Activated CD4-positive, alpha-beta T cell treated with anti-CD3 and anti-CD28 coated beads, Interleukin-2, amount 10 ng/mL, durations not matched to agents 7 days and 5 days (primary cell): Measurements from ENCODE around the gene ZFHX2. TPM values are rescaled to one million over a fixed set of nuclear protein-coding genes. Genes with fewer than 3 reads are reported as not detected.

Source experiments
- CTCF ChIA-PET: fragments of 350-600 bp; sonication (Branson Sonifier 250); formaldehyde crosslinking; loops from one replicate; lab custom pipeline; 2021; ENCODE audit warnings: antibody characterized with exemption; lab: Charles Lee
- POLR2A ChIA-PET: fragments of 350-600 bp; sonication (Branson Sonifier 250); formaldehyde crosslinking; loops from one replicate; lab custom pipeline; 2021; ENCODE audit warnings: antibody characterized with exemption; lab: Charles Lee
- DNase-seq: peaks from one replicate; pipeline ENCODE4 v3.0.0-alpha.2; 2020
- H3K27ac Mint-ChIP-seq: one replicate; pipeline ENCODE4 v1.8.0; 2021; ENCODE audit warnings: mild to moderate bottlenecking, moderate library complexity, mixed read lengths
- H3K27me3 Mint-ChIP-seq: one replicate; pipeline ENCODE4 v1.8.0; 2021; ENCODE audit warnings: mixed read lengths
- H3K36me3 Mint-ChIP-seq: one replicate; pipeline ENCODE4 v1.8.0; 2021; ENCODE audit warnings: low read depth, mixed read lengths
- H3K4me1 Mint-ChIP-seq: one replicate; pipeline ENCODE4 v1.8.0; 2021; ENCODE audit warnings: mixed read lengths
- H3K4me3 Mint-ChIP-seq: one replicate; pipeline ENCODE4 v1.8.0; 2021; ENCODE audit warnings: mild to moderate bottlenecking, moderate library complexity, mixed read lengths
- H3K9me3 Mint-ChIP-seq: one replicate; pipeline ENCODE4 v1.8.0; 2021; ENCODE audit warnings: mixed read lengths
- total RNA-seq, 2 experiments: library from RNA; stranded (reverse); gene quantifications; one replicate each; pipeline ENCODE4 v1.2.3, GENCODE V29; 2021

The ZFHX2 gene
- total RNA-seq, 2 experiments from 2014 or later = 1.0 to 1.1 TPM

GRCh38 chr14:23481979-23482822 lies 69.4 kb downstream of the ZFHX2 start:
- no peaks in the 10 kb centered on the region for H3K9me3 Mint-ChIP-seq
- no peak overlapping the region for H3K4me3 Mint-ChIP-seq

GRCh38 chr14:23481362-23481970 lies 70.1 kb downstream of the ZFHX2 start:
- DNase-seq = no peak
- H3K9me3 Mint-ChIP-seq = no peaks in the 10 kb centered on the region
- no peak overlapping the region for H3K4me3 Mint-ChIP-seq
- ChIA-PET POLR2A (no interaction called here), CTCF (interaction anchor here (0.9 to 7.5 kb wide), 2 partner anchors 11 to 79 kb away, joined by 3 to 96 read pairs; partner anchors contain the start of gene NGDN)
- H3K4me1 Mint-ChIP-seq = peaks cover 5% of the 10 kb centered on the region
- H3K36me3 Mint-ChIP-seq = peaks cover 20% of the 10 kb centered on the region
- H3K27me3 Mint-ChIP-seq = no peaks in the 10 kb centered on the region
- H3K27ac Mint-ChIP-seq = no peak overlapping the region

More at GRCh38 chr14:23481979-23482822, 69.4 kb downstream of the ZFHX2 start:
- ChIA-PET CTCF (interaction anchor here (1.1 kb wide), 1 partner anchor 148 kb away, joined by 4 read pairs; no protein-coding TSS in a partner anchor), POLR2A (no interaction called here)
- no peaks in the 10 kb centered on the region for H3K27me3 Mint-ChIP-seq
- peaks cover 16% of the 10 kb centered on the region for H3K36me3 Mint-ChIP-seq
- peaks cover 5% of the 10 kb centered on the region for H3K4me1 Mint-ChIP-seq
- DNase-seq = no peak
- no peak overlapping the region for H3K27ac Mint-ChIP-seq

- H3K4me1 Mint-ChIP-seq = peaks cover 5% of the 10 kb centered on the region
- H3K4me3 Mint-ChIP-seq = no peak overlapping the region
- ChIA-PET POLR2A (interaction anchor here (0.6 to 0.7 kb wide), 2 partner anchors 71 to 81 kb away, joined by 3 to 4 read pairs; no protein-coding TSS in a partner anchor), CTCF (interaction anchor here (0.6 to 7.5 kb wide), 16 partner anchors 9 to 286 kb away, joined by 3 to 96 read pairs (median 3); partner anchors contain the start of genes AP1G2 and NGDN)
- H3K9me3 Mint-ChIP-seq = no peaks in the 10 kb centered on the region
- no peaks in the 10 kb centered on the region for H3K27me3 Mint-ChIP-seq
- H3K36me3 Mint-ChIP-seq = peaks cover 33% of the 10 kb centered on the region
- H3K27ac Mint-ChIP-seq = no peak overlapping the region
- peak; percentile 79 for DNase-seq
Observed at GRCh38 chr14:23478109-23478759, 73.3 kb downstream of the ZFHX2 start.

- H3K36me3 Mint-ChIP-seq = peaks cover 22% of the 10 kb centered on the region
- POLR2A ChIA-PET = no interaction called here
- H3K9me3 Mint-ChIP-seq = no peaks in the 10 kb centered on the region
- H3K27me3 Mint-ChIP-seq = no peaks in the 10 kb centered on the region
- peak overlapping the region; percentile 58 for H3K27ac Mint-ChIP-seq
- H3K4me3 Mint-ChIP-seq = no peak overlapping the region
- CTCF ChIA-PET = no interaction called here
- peaks cover 12% of the 10 kb centered on the region for H3K4me1 Mint-ChIP-seq
- no peak for DNase-seq
Observed at GRCh38 chr14:23470947-23471346, 80.6 kb downstream of the ZFHX2 start.

Other genes with a start within 250 kb of the ZFHX2 start
- gene PPP1R3E, start 248.9 kb downstream of the ZFHX2 start, total RNA-seq = 10 to 100 TPM; 38.6 to 49.2 TPM
- 1 to 10 TPM; 1.7 to 3.2 TPM for gene BCL2L2, start 244.9 kb downstream of the ZFHX2 start, total RNA-seq
- gene PABPN1, start 230.3 kb downstream of the ZFHX2 start, total RNA-seq = 100 to 1,000 TPM; 203 to 208 TPM
- gene SLC22A17, start 198.9 kb downstream of the ZFHX2 start, total RNA-seq = 1 to 10 TPM; 3.0 to 3.4 TPM
- not detected for gene EFS, start 186.6 kb downstream of the ZFHX2 start, total RNA-seq
- gene IL25, start 179.0 kb downstream of the ZFHX2 start, total RNA-seq = not detected
- gene CMTM5, start 174.7 kb downstream of the ZFHX2 start, total RNA-seq = not detected
- under 1 TPM; 0.07 to 0.08 TPM for gene MYH6, start 143.5 kb downstream of the ZFHX2 start, total RNA-seq
- under 1 TPM; 0.04 to 0.07 TPM for gene MYH7, start 116.1 kb downstream of the ZFHX2 start, total RNA-seq
- 10 to 100 TPM; 46.4 to 47.3 TPM for gene NGDN, start 82.1 kb downstream of the ZFHX2 start, total RNA-seq
- gene THTPA, start 4.5 kb upstream of the ZFHX2 start, total RNA-seq = 10 to 100 TPM in 1 of 2 experiments, 1 to 10 TPM in 1; 8.1 to 12.7 TPM
- gene AP1G2, start 16.0 kb upstream of the ZFHX2 start, total RNA-seq = 100 to 1,000 TPM; 306 to 333 TPM
- gene JPH4, start 27.0 kb upstream of the ZFHX2 start, total RNA-seq = not detected
- under 1 TPM; 0.44 to 0.50 TPM for gene DHRS2, start 84.6 kb upstream of the ZFHX2 start, total RNA-seq